Measurements from ENCODE around the gene METTL8.

METTL8 gene, protein sequence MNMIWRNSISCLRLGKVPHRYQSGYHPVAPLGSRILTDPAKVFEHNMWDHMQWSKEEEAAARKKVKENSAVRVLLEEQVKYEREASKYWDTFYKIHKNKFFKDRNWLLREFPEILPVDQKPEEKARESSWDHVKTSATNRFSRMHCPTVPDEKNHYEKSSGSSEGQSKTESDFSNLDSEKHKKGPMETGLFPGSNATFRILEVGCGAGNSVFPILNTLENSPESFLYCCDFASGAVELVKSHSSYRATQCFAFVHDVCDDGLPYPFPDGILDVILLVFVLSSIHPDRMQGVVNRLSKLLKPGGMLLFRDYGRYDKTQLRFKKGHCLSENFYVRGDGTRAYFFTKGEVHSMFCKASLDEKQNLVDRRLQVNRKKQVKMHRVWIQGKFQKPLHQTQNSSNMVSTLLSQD

DNA sequence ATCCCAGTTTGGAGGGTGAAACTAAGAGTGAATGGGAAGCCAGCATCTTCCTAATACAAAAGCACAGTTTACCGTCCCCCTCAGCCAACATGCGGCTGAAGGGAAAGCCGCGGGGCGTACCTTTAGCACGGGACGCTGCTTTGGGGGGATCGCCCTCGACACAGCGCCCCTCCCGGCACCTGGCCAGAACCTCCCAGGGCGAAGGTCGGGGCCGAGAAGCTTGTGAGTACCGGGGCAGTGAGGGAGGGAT is at the start of gene METTL8:
Gene METTL8 (minus strand): TSS at position 228 of the 250 bp plus-strand sequence. CDS start 41,805 bp downstream, outside the sequence.
- in situ Hi-C loops (cut with HindIII; ENCODE audit: low sequenced_read_pairs) = no loop called here

DNA sequence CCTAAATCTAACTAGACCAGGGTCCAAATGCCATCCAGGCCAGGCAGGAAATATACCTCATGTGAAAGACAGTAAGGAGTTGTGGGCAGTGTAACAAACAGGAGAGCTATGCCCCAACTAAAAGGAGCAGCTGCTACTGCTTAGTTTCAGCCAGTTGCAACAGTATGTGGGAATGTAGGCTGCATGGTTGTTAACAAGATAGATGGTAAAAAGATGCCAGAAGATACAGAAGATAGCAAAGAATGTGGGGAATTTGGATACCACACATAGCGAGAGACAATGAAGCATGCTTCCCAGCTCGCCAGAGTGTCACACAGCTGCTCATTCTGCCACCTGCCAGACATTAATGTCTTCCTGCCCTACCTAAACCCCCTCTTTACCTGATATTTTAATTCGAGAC is 49.1 kb upstream of the METTL8 start:
- in situ Hi-C loops (cut with HindIII; ENCODE audit: low sequenced_read_pairs) = no loop called here

DNA sequence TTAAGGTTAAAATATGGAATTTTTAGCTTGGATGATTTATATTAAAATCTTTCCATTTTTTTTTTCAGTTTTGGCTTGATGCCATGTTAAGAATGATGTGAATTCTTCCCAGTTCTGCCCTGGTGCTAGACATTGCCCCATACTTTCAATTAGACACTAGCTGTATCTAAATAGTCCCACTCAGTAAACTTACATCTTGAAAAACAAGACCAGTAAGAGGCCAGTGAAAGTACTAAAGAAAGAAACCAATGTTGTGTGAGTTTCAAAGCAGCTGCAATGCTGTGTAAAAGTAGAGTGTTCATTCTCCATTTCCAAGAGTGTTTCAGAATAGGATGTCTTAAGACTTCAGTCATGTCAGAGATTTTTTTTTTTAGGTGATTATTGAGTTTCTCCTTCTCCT is 48.5 kb upstream of the METTL8 start:
- in situ Hi-C loops (cut with HindIII; ENCODE audit: low sequenced_read_pairs) = no loop called here

DNA sequence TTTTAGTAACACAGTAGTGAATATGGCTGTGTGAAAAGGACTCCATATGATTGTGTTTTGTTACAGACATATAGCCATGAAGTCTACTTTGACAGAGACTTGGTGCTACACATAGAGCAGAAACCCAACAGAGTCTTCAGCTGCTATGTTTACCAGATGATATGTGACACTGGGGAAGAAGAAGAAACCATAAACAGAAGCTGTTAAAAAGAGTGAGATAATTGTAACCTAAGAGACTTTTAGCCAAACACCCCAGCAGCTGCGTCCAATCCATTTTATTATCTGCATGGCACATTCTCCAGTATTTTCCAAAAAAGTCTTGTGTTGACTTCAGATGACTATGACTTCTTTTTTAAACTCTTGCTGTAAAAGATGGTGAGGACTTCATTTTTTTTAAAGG is 47.1 kb upstream of the METTL8 start:
- in situ Hi-C loops (cut with HindIII; ENCODE audit: low sequenced_read_pairs) = no loop called here

DNA sequence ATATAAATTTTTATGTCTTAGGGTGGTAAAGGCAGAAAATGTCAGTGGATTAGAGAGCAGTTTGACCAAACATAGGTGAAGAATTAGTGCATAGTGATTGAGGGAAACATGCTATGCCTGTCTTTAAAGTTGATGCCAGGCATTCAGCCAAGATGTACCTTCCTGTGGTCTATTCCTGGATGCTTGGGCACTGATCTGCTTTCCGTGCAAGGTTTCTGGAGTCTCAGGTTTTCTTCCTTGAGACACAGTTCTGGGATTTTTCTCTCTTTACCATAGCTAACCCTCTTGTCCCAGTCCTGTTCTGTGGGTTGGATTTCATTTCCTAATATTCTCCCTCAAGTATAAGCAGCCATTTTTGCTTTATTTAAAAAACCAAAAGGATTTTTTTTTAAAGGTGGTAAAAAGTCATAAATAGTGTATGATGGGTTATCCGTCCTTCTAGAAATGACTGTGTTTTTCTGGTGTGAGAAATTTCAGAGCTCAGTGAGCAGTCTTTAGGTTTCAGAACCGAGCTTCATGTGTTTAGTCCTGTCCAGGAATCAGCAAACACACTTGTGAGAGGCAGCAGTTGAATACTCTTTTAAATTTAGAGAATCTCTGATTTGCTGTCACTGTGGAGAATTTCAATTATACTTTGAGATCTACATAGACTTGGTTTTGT is 45.5 kb upstream of the METTL8 start:
- in situ Hi-C loops (cut with HindIII; ENCODE audit: low sequenced_read_pairs) = no loop called here

DNA sequence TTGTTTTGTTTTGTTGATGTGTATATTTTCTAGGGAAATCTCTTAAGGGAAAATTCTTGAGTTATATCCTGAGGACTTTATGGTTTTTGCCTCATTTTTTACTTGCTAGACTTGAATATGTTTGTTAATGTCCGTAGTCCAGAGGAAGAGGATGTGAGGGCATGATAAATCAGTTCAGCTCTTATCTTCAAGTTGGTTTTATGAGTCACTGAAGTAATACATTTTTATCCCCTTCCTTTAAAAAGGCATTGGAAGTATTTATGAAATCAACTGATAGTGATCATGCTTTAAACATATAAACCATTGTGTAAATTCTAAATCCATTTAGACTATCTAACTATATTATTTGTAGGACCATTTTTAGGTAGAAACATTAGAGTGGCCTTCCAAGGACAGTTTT is 44.6 kb upstream of the METTL8 start:
- in situ Hi-C loops (cut with HindIII; ENCODE audit: low sequenced_read_pairs) = no loop called here

DNA sequence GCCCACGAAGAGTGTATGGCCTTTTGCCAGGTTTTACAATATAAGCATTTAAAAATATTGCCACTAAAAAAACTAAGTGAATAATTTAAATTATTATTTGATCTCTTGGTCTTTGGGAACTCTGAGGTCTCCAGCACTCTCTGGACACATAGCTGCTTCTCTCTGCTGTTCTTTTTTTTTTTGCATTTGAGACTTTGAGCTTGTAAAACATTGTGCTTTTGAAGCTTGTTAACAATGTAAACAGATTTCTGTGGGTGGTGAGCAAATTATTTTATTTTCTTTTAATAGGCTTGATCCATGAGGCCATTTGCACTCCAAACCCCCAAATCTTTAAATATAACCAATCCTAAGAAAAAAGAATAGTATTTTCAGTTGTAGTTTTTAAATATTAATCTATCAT is 42.2 kb upstream of the METTL8 start:
- in situ Hi-C loops (cut with HindIII; ENCODE audit: low sequenced_read_pairs) = no loop called here

DNA sequence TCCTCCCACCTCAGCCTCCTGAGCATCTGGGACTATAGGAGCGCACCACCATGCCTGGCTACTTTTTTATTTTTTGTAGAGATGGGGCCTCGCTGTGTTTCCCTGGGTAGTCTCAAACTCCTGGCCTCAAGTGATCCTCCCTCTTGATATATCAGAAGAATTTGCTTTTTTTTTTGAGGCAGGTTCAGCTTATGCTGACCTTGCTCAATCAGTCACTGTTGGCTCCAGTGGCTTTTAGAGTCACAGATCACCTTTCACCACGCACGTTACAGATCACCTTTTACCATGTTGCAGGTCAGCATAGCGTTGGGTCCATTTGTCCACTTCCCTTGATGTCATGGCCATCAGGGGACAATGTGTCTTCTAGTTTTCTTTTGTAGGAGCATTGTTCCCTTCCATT is 36.3 kb upstream of the METTL8 start:
- in situ Hi-C loops (cut with HindIII; ENCODE audit: low sequenced_read_pairs) = no loop called here

DNA sequence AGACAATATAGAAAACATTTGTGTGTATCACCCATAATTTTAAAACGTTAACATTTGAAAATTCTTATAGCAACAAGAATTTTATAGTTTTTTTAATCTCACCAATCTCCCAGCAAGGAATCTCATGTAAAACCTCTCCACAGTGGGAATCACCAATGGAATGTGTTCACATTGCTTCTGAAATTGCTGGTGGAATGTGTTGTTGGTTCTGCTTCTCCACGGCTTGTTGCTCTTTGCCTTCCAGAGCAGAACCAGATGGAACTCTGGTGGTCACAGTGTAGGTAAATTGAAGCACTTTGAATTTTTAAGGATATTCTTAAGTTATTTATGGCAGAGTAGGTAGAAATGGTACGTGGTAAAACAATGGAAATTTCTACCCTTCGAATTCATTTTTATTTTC is 35.4 kb upstream of the METTL8 start:
- in situ Hi-C loops (cut with HindIII; ENCODE audit: low sequenced_read_pairs) = no loop called here

DNA sequence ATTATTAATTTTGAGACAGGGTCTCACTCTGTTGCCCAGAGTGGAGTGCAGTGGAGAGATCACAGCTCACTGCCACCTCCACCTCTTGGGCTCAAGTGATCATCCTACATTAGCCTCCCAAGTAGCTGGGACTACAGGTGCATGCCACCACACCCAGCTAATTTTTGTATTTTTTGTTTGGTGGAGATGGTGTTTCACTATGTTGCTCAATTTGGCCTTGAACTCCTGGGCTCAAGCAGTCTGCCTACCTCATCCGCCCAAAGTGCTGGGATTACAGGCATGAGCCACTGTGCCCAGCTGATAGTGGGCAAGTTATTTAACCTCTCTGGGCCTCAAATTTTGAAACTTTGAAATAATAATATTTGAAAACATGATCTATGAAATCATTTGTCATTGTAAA is 26.7 kb upstream of the METTL8 start:
- in situ Hi-C loops (cut with HindIII; ENCODE audit: low sequenced_read_pairs) = loop anchor here (5.0 kb wide), 1 partner anchor 52 kb away; no protein-coding TSS in a partner anchor

DNA sequence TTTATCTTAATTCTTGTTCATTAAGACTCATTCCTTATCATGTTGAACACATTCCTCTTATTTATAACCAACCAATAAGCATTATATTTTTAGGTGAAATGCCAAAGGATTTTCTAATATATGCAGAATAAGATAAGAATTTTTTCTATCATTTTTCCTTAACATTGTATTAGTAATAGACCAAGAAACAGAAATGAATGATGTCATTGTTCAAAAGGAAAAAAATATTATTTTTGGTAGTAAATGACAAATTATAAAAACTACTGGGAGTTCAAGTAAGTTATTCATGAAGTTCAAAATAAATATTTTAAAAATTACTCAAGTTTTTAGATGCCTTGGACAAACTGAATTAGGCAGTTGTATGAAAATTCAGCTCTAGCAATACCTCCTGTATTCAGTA is 25.7 kb upstream of the METTL8 start:
- in situ Hi-C loops (cut with HindIII; ENCODE audit: low sequenced_read_pairs) = no loop called here

DNA sequence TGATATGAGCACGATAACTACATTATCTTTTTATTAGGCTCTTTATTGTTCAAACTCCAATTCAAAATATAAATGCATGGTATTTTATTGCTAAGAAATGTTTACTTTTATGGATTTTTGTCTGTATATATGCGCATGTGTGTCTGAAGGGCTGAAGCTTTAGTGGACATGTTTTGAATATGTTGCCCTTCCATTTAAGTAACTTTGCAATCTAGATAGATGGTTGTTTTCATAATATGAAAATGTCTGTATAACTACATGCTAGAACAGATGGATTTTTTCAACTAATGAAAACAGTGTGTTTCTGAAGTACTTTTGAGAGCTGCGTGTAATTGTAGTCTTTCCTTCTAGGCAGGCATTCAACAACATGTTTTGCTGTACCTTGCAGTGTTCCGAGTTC is 19.0 kb upstream of the METTL8 start:
- in situ Hi-C loops (cut with HindIII; ENCODE audit: low sequenced_read_pairs) = no loop called here

DNA sequence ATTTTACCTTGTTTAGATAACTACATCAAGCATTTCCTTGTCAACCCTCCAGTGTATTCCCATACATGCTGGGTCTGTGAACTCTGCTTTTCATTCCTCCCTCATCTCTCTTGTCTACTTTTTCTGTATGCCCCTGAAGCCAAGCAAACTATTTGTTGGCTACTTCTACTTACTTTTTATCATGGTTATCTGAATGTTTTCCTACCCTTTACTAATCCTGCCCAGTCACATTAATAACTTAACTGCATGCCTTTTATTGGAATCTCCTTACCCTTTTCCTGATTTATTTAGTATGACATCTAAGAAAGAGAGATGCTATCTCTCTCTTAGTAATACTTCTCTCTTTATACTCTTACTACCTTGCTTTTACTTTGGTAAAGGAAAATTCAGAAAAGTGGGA is 17.3 kb upstream of the METTL8 start:
- in situ Hi-C loops (cut with HindIII; ENCODE audit: low sequenced_read_pairs) = no loop called here

DNA sequence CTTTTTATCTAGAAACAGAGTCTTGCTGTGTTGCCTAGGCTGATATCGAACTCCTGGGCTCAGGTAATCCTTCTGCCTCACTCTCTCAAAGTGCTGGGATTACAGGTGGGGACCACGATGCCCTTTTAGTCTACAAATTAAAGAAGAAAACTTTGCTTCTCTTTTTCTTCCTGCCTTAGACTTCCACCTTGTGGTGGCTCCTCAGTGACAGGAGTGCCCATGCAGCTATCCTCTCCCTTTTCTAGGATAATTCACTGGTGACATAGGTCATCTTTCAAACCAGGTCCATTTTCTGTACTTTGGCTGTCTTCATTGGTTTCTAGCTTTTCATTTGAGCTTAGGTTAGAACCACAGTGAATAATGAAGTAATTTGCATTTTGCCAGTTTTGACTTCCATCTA is 13.9 kb upstream of the METTL8 start:
- in situ Hi-C loops (cut with HindIII; ENCODE audit: low sequenced_read_pairs) = no loop called here

DNA sequence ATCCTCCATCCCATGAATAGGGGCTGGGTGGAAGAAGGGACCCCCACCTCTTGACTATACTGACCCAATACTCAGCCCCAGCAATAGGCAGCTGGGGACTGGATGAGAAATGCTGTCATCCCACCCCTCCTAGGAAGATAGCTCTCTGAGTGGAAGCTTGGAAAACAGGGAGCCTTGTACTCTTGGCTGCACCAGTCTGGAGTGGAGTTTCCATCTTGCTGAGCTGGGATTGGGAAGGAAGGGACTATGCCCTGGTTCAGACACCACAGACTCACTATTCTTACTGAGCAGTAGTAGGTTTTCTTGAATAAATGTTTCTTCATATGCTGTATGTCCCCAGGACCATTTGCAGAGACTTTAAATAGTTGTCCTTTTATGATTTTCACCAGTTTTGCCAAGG is 7.7 kb upstream of the METTL8 start:
- in situ Hi-C loops (cut with HindIII; ENCODE audit: low sequenced_read_pairs) = no loop called here

DNA sequence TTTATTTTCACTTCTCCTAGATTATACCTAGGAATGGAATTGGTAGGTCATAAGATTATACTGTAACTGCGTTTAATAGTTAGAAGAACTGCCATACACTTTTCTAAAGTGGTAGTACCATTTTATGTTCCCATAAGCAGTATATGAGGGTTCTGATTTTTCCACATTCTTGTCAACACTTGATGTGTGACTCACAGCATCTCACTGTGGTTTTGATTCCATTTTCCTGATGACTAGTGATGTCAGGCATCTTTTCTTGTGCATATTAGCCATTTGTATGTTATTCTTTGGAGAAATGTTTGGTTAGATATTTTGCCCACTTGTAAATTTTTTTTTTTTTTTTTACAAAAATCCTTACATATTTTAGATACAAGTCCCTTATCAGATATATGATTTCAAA is 2.5 kb upstream of the METTL8 start:
- in situ Hi-C loops (cut with HindIII; ENCODE audit: low sequenced_read_pairs) = no loop called here

DNA sequence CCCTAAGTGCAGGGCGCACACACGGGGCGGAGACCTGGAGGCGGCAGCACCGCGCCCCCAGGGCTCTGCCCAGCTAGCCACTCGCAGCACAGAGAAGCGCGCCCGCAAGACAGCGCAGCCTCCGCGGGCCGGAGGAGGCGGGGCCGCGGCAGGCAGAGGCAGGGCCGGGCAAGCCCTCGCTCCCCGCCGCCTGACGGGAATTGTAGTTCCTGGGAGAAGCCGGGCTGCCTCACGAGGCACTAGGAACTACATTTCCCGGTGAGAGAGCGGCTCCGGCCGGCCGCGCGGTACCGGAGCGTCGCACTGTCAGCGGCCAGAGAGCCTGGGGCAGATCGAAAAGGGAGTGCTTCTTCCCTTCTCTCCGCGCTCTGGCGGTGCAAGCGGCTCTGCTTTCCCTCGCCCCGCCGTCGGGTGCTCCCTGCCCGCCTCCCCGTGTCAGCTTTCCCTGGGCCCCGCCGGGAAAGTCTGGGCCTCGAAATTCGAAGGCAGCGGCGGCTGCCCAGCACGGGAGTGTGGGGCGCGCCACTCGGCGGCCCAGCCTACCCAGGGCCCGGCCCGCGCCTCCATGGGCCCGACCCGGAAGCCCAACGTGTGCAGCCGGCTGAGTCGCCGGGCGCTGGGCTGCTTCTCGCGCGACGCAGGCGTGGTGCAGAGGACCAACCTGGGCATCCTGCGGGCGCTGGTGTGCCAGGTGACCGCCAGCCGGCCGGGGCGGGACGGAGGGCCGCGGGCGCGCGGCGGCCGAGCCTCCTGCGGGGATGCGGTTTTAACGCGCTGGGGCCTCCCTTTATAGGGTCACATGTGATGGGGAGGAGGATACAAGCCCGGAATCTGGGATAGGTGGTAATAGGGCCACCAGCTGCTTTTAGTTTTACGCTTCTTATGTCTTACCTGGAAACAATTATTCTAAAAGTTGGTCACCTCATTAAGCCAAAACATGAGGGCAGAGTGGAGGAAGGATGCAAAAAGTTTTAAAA is 511 bp upstream of the METTL8 start, which contains the start of gene DCAF17:
Gene DCAF17 (plus strand): TSS at position 214 of the 977 bp plus-strand sequence. CDS start 352 bp downstream, at position 566.
- in situ Hi-C loops (cut with HindIII; ENCODE audit: low sequenced_read_pairs) = no loop called here

DNA sequence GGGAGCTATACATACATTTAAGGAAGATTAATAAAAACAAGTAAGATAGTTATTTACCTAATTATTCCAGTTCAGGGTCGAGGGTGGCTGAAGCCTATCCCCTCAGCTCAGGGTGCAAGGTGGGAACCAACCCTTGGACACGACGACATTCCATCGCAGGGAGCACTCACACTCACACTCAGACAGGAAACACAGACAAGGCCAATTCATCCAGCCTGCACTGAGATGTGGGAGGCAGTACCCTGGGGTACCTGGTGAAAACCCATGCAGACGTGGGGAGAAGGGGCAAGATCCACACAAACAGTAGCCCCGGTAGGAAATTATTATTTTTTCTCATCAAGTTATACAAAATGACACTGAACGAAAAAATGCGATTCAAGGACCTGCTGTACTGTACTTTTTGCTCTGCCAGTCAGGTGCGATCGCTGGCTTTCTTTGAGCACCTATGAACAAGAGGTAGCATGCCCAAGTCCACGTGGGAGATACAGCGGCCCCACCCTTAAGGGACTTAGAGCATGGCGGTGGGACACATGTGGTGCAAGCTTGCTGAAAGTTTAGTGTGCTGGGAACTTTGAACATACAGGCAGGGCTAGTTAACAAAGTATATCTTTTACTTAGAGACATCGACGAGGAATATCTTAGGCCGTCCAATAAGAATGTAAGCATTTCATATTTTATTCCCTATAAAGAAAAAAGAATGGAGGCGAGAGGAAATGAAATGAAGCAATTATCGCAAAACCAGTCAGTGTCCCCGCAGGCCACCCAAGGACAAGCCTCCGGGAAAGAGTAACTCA is 624 bp downstream of the METTL8 start:
- in situ Hi-C loops (cut with HindIII; ENCODE audit: low sequenced_read_pairs) = no loop called here

DNA sequence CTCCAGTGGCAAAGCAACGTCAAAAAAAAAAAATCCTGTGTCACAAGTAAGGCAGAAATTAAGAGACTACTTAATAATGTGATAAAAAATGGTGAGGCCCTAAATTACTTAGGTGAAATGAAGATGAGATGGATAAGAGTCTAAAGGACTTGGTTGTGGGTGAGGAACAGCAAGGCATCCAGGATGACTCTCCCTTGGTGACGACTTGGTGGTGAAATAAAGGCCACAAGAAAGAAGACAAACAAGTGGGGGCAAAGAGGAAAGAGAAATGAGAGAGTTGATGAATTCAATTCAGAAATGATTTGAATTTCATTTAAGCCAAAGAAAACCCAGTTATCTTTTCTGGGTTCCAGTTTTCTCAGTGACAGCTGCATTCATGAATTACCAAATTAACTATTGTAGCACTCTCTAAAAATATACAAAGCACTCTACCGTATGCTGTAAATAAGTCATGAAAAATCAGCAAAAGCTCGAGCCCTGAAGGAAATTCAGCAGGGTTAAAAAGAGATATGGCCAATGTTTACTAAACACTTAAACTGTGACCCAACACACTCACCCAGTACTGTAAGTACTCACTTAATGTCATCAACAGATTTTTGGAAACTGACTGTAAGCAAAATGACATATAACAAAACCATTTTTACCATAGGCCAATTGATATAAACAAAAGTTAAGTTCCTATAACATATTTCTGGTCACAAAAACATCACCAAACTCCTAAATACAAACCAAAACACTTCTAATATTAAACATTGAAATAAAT is 1.4 kb downstream of the METTL8 start:
- in situ Hi-C loops (cut with HindIII; ENCODE audit: low sequenced_read_pairs) = no loop called here

DNA sequence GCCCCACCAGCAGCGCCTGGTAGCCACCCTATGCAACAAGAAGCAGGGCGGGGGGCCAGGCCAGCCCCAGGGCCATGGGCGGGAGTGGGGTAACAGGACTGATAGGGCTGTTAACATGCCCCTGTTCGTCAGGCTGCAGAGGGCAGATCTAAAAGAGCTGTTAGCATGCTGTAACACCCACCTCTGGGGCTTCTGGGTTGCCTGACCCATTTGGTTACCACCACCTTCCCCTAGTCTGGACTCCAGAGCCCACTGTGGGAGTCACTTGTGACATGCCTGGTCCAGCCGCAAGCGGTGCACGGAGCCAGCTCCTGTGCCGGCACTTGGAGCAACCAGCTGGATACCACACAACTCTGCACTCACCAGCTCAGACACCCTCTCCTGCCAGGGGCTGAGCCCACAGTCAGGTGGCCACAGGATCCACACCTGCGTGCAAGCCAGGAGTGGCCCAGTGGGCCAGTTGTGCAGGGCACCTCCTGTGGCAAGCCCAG is 2.1 kb downstream of the METTL8 start:
- in situ Hi-C loops (cut with HindIII; ENCODE audit: low sequenced_read_pairs) = no loop called here

All from endothelial cell of hepatic sinusoid (primary cell).